GM18507 (cell line): Measurements from ENCODE around the gene ARID4B.
A peak's percentile ranks its signal among the peaks of the same experiment; 100 is the strongest.
"Not testable (repeated sequence)": the region's sequence is repeated elsewhere in the genome, so short reads cannot be mapped to it uniquely, and the experiment has no call there.

ENCODE experiments used
- DNase-seq: peaks from one replicate; pipeline ENCODE4 v3.0.0; 2011; ENCODE audit warnings: low read depth; ENCODE audit not compliant: insufficient read length; ENCODE audit errors: extremely low spot score
- FAIRE-seq: peaks from 2 replicates; lab custom pipeline; 2011; peaks lifted over from hg19 to GRCh38; lab: Jason Lieb, UNC

The ARID4B gene

GRCh38 chr1:235329139-235329902 lies 1.3 kb upstream of the ARID4B start:
- FAIRE-seq (peak; percentile 46), DNase-seq (no peak)

GRCh38 chr1:235328271-235329138 lies 526 bp upstream of the ARID4B start, which contains the start of gene GGPS1:
Gene GGPS1 (plus strand): TSS chr1:235328570. CDS start chr1:235335265, 6,695 bp downstream.
- DNase-seq (peak; percentile 54), FAIRE-seq (peak; percentile 99)

- no peak for DNase-seq
- FAIRE-seq: peak; percentile 93
These were observed 1.0 kb downstream of the ARID4B start for GRCh38 chr1:235326719-235327558.

- FAIRE-seq: no peak
These were observed 2.1 kb downstream of the ARID4B start for GRCh38 chr1:235325854-235326253.

GRCh38 chr1:235325139-235325538 lies 2.8 kb downstream of the ARID4B start:
- FAIRE-seq: peak; percentile 46
- DNase-seq: no peak

More at GRCh38 chr1:235325854-235326253, 2.1 kb downstream of the ARID4B start:
- no peak for DNase-seq

- FAIRE-seq: no peak
These were observed 3.7 kb downstream of the ARID4B start for GRCh38 chr1:235324296-235324695.

GRCh38 chr1:235320521-235321179 lies 7.3 kb downstream of the ARID4B start:
- no peak for FAIRE-seq
- DNase-seq: no peak

More at GRCh38 chr1:235324296-235324695, 3.7 kb downstream of the ARID4B start:
- DNase-seq: no peak

- DNase-seq (no peak), FAIRE-seq (no peak)
These were observed 8.7 kb downstream of the ARID4B start for GRCh38 chr1:235319255-235319654.

GRCh38 chr1:235317168-235317567 lies 10.8 kb downstream of the ARID4B start:
- no peak for FAIRE-seq
- no peak for DNase-seq

GRCh38 chr1:235315735-235316134 lies 12.2 kb downstream of the ARID4B start:
- DNase-seq (no peak), FAIRE-seq (no peak)

GRCh38 chr1:235315173-235315572 lies 12.8 kb downstream of the ARID4B start:
- FAIRE-seq (no peak), DNase-seq (no peak)

GRCh38 chr1:235313931-235314678 lies 13.9 kb downstream of the ARID4B start:
- DNase-seq (no peak), FAIRE-seq (no peak)

- FAIRE-seq: no peak
These were observed 14.7 kb downstream of the ARID4B start for GRCh38 chr1:235313262-235313661.

GRCh38 chr1:235309206-235309605 lies 18.8 kb downstream of the ARID4B start:
- FAIRE-seq, DNase-seq: not testable (repeated sequence)

More at GRCh38 chr1:235313262-235313661, 14.7 kb downstream of the ARID4B start:
- DNase-seq: no peak

GRCh38 chr1:235307158-235308124 lies 20.5 kb downstream of the ARID4B start:
- DNase-seq (no peak), FAIRE-seq (no peak)

- FAIRE-seq (no peak), DNase-seq (no peak)
These were observed 23.2 kb downstream of the ARID4B start for GRCh38 chr1:235304549-235305451.
